Uterus (tissue), 2 donors: ENCODE measurements around the gene FOCAD.

ENCODE experiments used
- POLR2A ChIP-seq, 2 donors: fragments of 450-650 bp; IDR thresholded peaks; one replicate each; pipeline ENCODE4 v1.6.1; 2016; ENCODE audit warnings: antibody characterized with exemption in 2 of 2, mild to moderate bottlenecking in 1 of 2, moderate library complexity in 1 of 2
- TF ChIP-seq, protein P1 (sequence below), 4 experiments: fragments of 200-600 bp in 2 of 4; fragments of 450-650 bp in 2 of 4; sonication (generic) in 2 of 4; IDR thresholded peaks; one replicate each; pipeline ENCODE4 v1.5.1; 2016 to 2019; ENCODE audit warnings: antibody characterized with exemption in 4 of 4, mild to moderate bottlenecking in 2 of 4, moderate library complexity in 1 of 4

DNA sequence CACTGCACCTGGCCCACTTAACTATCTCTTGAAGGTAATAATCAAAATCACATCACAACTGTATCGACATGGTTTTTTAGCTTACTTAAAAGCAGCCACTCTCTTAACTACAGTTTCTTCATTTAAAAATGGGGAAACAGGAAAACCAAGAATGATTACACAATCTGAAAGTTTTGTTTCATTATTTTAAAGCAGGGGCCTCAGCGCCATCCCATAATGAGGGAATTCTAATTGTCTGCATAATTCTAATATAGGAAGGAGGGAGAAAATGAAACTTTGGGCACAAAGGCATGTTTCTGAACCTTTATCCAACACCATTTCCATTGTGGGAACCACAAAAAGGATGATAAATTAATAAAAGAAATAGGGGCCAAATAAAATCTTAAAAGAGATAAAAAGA, 339.8 kb downstream of the FOCAD start:
- no peak for TF ChIP-seq POLR2A (IDR thresholded peaks at IDR 0.05)
- TF ChIP-seq, protein P1, sequence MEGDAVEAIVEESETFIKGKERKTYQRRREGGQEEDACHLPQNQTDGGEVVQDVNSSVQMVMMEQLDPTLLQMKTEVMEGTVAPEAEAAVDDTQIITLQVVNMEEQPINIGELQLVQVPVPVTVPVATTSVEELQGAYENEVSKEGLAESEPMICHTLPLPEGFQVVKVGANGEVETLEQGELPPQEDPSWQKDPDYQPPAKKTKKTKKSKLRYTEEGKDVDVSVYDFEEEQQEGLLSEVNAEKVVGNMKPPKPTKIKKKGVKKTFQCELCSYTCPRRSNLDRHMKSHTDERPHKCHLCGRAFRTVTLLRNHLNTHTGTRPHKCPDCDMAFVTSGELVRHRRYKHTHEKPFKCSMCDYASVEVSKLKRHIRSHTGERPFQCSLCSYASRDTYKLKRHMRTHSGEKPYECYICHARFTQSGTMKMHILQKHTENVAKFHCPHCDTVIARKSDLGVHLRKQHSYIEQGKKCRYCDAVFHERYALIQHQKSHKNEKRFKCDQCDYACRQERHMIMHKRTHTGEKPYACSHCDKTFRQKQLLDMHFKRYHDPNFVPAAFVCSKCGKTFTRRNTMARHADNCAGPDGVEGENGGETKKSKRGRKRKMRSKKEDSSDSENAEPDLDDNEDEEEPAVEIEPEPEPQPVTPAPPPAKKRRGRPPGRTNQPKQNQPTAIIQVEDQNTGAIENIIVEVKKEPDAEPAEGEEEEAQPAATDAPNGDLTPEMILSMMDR (IDR thresholded peaks at IDR 0.05): no peak
